Common myeloid progenitor, CD34-positive (primary cell): ENCODE measurements around the gene MAP2K6.
A peak's percentile ranks its signal among the peaks of the same experiment; 100 is the strongest.

Experiments used
- CTCF ChIA-PET: fragments of 350-600 bp; sonication (Branson Sonifier 250); formaldehyde crosslinking; loops from one replicate; lab custom pipeline; 2021; ENCODE audit warnings: antibody characterized with exemption; lab: Charles Lee
- POLR2A ChIA-PET: fragments of 350-600 bp; sonication (Branson Sonifier 250); formaldehyde crosslinking; loops from one replicate; lab custom pipeline; 2021; ENCODE audit warnings: antibody characterized with exemption; lab: Charles Lee
- DNase-seq, 3 donors: peaks; one replicate each; pipeline versions ENCODE4 v3.0.0 to v3.0.0-alpha.2; 2013
- H3K27ac ChIP-seq, 2 experiments: 1 replicate in 1 of 2; 2 replicates in 1 of 2; pipeline ENCODE4 v1.7.0; 2013; ENCODE audit warnings: inconsistent platforms in 2 of 2, low read length in 2 of 2, mild to moderate bottlenecking in 2 of 2, low read depth in 1 of 2, moderate library complexity in 1 of 2; ENCODE audit not compliant: severe bottlenecking in 2 of 2, insufficient read depth in 1 of 2, poor library complexity in 1 of 2
- H3K27me3 ChIP-seq, 5 experiments: replicated peaks in 2 of 5; 1 replicate in 3 of 5; 2 replicates in 2 of 5; pipeline versions ENCODE4 v1.6.1 to v1.7.0; 2013; ENCODE audit warnings: low read length in 4 of 5, mild to moderate bottlenecking in 2 of 5, moderate library complexity in 2 of 5, inconsistent platforms in 1 of 5; ENCODE audit not compliant: insufficient read depth in 5 of 5, control insufficient read depth in 4 of 5
- H3K36me3 ChIP-seq, 4 experiments: 1 replicate in 2 of 4; 2 replicates in 2 of 4; pipeline versions ENCODE4 v1.6.1 to v1.7.0; 2013; ENCODE audit warnings: low read length in 3 of 4, control low read depth in 1 of 4, mild to moderate bottlenecking in 1 of 4; ENCODE audit not compliant: control insufficient read depth in 4 of 4, insufficient read depth in 4 of 4
- H3K4me1 ChIP-seq, 4 experiments: 1 replicate in 3 of 4; 2 replicates in 1 of 4; pipeline versions ENCODE4 v1.6.1 to v1.7.1; 2013; ENCODE audit warnings: low read length in 3 of 4, mild to moderate bottlenecking in 3 of 4, control low read depth in 1 of 4, inconsistent platforms in 1 of 4, moderate library complexity in 1 of 4; ENCODE audit not compliant: control insufficient read depth in 4 of 4, insufficient read depth in 4 of 4; ENCODE audit errors: control extremely low read depth in 1 of 4
- H3K4me3 ChIP-seq, 7 experiments: 1 replicate in 4 of 7; 2 replicates in 3 of 7; pipeline versions ENCODE4 v1.5.1 to v1.7.0; 2013; ENCODE audit warnings: mild to moderate bottlenecking in 7 of 7, low read length in 6 of 7, moderate library complexity in 6 of 7, inconsistent platforms in 2 of 7, low read depth in 2 of 7, control low read depth in 1 of 7; ENCODE audit not compliant: insufficient read depth in 4 of 7, control insufficient read depth in 1 of 7; ENCODE audit errors: extremely low read depth in 1 of 7
- H3K9me3 ChIP-seq, 5 experiments: 1 replicate in 4 of 5; 2 replicates in 1 of 5; pipeline versions ENCODE4 v1.6.1 to v1.7.1; 2013; ENCODE audit warnings: low read length in 4 of 5, mild to moderate bottlenecking in 2 of 5, inconsistent platforms in 1 of 5, low read depth in 1 of 5, moderate library complexity in 1 of 5; ENCODE audit not compliant: control insufficient read depth in 4 of 5, insufficient read depth in 2 of 5; ENCODE audit errors: control extremely low read depth in 1 of 5
- WGBS: methylation state at CpG from one replicate; pipeline ENCODE4 v1.1.5; 2013; ENCODE audit not compliant: insufficient coverage; 5-methylcytosine and 5-hydroxymethylcytosine counted together

Gene MAP2K6

GRCh38 chr17:69506489-69506888 is 92.0 kb downstream of the MAP2K6 start:
- Histone ChIP-seq H3K9me3 (peaks cover 0 to 4% (median 1%) of the 10 kb centered on the region in 5 experiments), H3K36me3 (peaks cover 0 to 4% (median 0%) of the 10 kb centered on the region in 4 experiments), H3K4me3 (no peak overlapping the region), H3K27me3 (no peaks in the 10 kb centered on the region), H3K27ac (no peak overlapping the region), H3K4me1 (peaks cover 0 to 9% (median 7%) of the 10 kb centered on the region in 4 experiments)
- ChIA-PET CTCF (interaction anchor here (0.7 to 2.1 kb wide), 3 partner anchors 19 to 297 kb away, joined by 3 to 5 read pairs (median 3); no protein-coding TSS in a partner anchor), POLR2A (no interaction called here)
- 100% methylated on average over 1 of the region's 1 CpG for WGBS
- peak in 1 of 3 donors; percentile 15 for DNase-seq

DNA sequence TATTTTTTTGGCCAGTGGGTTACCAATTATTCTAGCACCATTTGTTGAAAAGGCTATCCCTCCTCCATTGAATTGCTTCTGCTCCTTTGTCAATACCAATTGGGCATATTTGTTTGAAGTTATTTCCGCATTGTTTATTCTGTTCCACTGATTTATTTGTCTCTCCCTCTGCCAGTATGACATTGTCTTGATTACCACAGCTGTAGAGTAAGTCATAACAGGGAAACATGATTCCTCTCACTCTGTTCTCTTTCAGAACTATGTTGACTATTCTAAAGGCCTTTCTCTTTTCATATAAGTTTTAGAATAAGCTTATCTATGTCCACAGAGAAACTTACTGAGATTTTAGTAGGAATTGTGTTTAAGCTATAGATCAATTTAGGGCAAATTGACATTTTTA is 94.3 kb downstream of the MAP2K6 start:
- peaks cover 0 to 4% (median 1%) of the 10 kb centered on the region in 5 experiments for H3K9me3 ChIP-seq
- H3K36me3 ChIP-seq: peaks cover 0 to 4% (median 0%) of the 10 kb centered on the region in 4 experiments
- no peak overlapping the region for H3K27ac ChIP-seq
- WGBS: 100% methylated on average over 1 of the region's 1 CpG
- ChIA-PET CTCF (interaction anchor here (1.1 kb wide), 1 partner anchor 9 kb away, joined by 3 read pairs; no protein-coding TSS in a partner anchor), POLR2A (no interaction called here)
- H3K4me1 ChIP-seq: no peaks in the 10 kb centered on the region
- no peaks in the 10 kb centered on the region for H3K27me3 ChIP-seq
- DNase-seq: no peak
- H3K4me3 ChIP-seq: no peak overlapping the region

- Histone ChIP-seq H3K4me3 (no peak overlapping the region), H3K27me3 (no peaks in the 10 kb centered on the region), H3K4me1 (no peaks in the 10 kb centered on the region), H3K36me3 (peaks cover 0 to 4% (median 0%) of the 10 kb centered on the region in 4 experiments), H3K9me3 (peaks cover 0 to 4% (median 1%) of the 10 kb centered on the region in 5 experiments), H3K27ac (no peak overlapping the region)
- CTCF ChIA-PET: interaction anchor here (1.4 kb wide), 1 partner anchor 14 kb away, joined by 5 read pairs; no protein-coding TSS in a partner anchor
- POLR2A ChIA-PET: no interaction called here
- 100% methylated on average over 7 of the region's 7 CpGs for WGBS
- DNase-seq: no peak
Observed at GRCh38 chr17:69511250-69511649, 96.8 kb downstream of the MAP2K6 start.

DNA sequence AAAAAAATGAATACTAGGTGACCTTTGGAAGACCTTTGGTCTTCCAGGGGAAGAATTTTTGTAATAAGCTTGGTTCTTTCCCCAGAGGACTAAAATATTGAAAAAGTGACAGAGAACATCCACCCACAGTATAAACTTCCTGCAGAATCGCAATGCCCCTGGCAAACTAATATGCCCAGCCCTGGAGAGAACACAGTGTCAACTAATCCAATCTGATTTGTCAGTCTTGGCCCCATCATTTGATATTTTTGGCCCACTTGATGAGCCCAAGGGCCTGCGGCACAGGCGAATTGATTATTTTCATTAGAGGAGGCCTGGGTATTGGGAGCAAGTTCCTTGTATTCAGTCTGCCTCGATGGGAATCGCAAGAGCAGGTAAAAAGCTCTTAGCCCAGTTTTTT is 98.4 kb downstream of the MAP2K6 start:
- CTCF ChIA-PET: interaction anchor here (0.8 kb wide), 2 partner anchors 11 to 12 kb away, joined by 3 read pairs; no protein-coding TSS in a partner anchor
- WGBS: 75% methylated on average over 5 of the region's 5 CpGs

GRCh38 chr17:69516225-69516624 is 101.7 kb downstream of the MAP2K6 start:
- ChIA-PET CTCF (interaction anchor here (1.0 to 1.9 kb wide), 5 partner anchors 8 to 122 kb away, joined by 3 to 5 read pairs (median 3); no protein-coding TSS in a partner anchor), POLR2A (no interaction called here)
- Histone ChIP-seq H3K4me3 (no peak overlapping the region), H3K27ac (no peak overlapping the region), H3K9me3 (no peaks in the 10 kb centered on the region), H3K4me1 (no peaks in the 10 kb centered on the region), H3K27me3 (no peaks in the 10 kb centered on the region), H3K36me3 (peaks cover 0 to 10% (median 3%) of the 10 kb centered on the region in 4 experiments)
- WGBS: no CpG with 5 or more reads among the region's 2 CpGs
- DNase-seq: no peak

More for the DNA sequence above, 98.4 kb downstream of the MAP2K6 start:
- Histone ChIP-seq H3K9me3 (peaks cover 0 to 4% (median 1%) of the 10 kb centered on the region in 5 experiments), H3K4me1 (no peaks in the 10 kb centered on the region), H3K27me3 (no peaks in the 10 kb centered on the region), H3K36me3 (peaks cover 0 to 3% (median 1%) of the 10 kb centered on the region in 4 experiments), H3K4me3 (no peak overlapping the region), H3K27ac (no peak overlapping the region)
- POLR2A ChIA-PET: no interaction called here
- DNase-seq: no peak

DNA sequence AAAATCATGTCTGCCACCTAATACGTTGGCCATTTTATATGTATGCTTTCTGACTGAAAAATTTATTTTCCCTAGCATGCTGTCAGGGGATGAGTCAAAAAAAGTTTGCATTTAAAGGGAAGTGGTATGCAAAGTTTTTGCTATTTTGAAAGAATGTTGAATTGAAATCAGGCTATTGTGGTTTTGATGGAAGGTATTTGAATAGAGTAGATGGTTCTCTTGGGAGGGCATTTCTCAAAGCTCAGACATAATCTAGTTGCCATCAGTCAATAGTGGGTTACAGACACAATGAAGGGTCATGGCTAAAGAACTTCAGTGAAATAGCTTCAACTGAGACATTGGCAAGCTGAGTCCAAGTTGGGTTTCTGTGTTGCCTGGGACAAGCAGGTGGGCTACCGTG is 102.4 kb downstream of the MAP2K6 start:
- H3K9me3 ChIP-seq: no peaks in the 10 kb centered on the region
- ChIA-PET POLR2A (no interaction called here), CTCF (interaction anchor here (1.1 to 1.9 kb wide), 3 partner anchors 10 to 122 kb away, joined by 3 to 5 read pairs (median 3); no protein-coding TSS in a partner anchor)
- no peaks in the 10 kb centered on the region for H3K27me3 ChIP-seq
- no peak overlapping the region for H3K4me3 ChIP-seq
- no peak for DNase-seq
- WGBS: 100% methylated on average over 2 of the region's 2 CpGs
- peaks cover 0 to 10% (median 3%) of the 10 kb centered on the region in 4 experiments for H3K36me3 ChIP-seq
- H3K27ac ChIP-seq: no peak overlapping the region
- no peaks in the 10 kb centered on the region for H3K4me1 ChIP-seq

GRCh38 chr17:69518951-69519350 is 104.5 kb downstream of the MAP2K6 start:
- no peak for DNase-seq
- Histone ChIP-seq H3K4me1 (no peaks in the 10 kb centered on the region), H3K36me3 (peaks cover 0 to 10% (median 3%) of the 10 kb centered on the region in 4 experiments), H3K4me3 (no peak overlapping the region), H3K27ac (no peak overlapping the region), H3K9me3 (no peaks in the 10 kb centered on the region), H3K27me3 (no peaks in the 10 kb centered on the region)
- ChIA-PET CTCF (interaction anchor here (1.2 kb wide), 1 partner anchor 34 kb away, joined by 3 read pairs; no protein-coding TSS in a partner anchor), POLR2A (no interaction called here)
- whole genome bisulfite sequencing: 97% methylated on average over 5 of the region's 5 CpGs
